AG04449 (cell line): ENCODE measurements around the gene NCAM1.

ENCODE experiments used
- CTCF ChIA-PET: fragments of 350-600 bp; formaldehyde crosslinking; extraction: SDS; loops from one replicate; lab custom pipeline; 2021; ENCODE audit warnings: antibody characterized with exemption; lab: Yijun Ruan, JAX
- POLR2A ChIA-PET: fragments of 400-600, 350-600 bp; formaldehyde crosslinking; extraction: SDS; loops from one replicate; lab custom pipeline; 2020; ENCODE audit warnings: antibody characterized with exemption, inconsistent platforms; lab: Yijun Ruan, JAX
- DNase-seq: peaks from one replicate; pipeline ENCODE4 v3.0.0-alpha.2; 2010; ENCODE audit warnings: low read depth, low spot score
- H3K4me3 ChIP-seq: 2 replicates; pipeline ENCODE4 v1.5.1; 2011; ENCODE audit warnings: low read depth, mild to moderate bottlenecking, control low read depth, low read length
- TF ChIP-seq, protein P1 (sequence below): IDR thresholded peaks from one replicate; pipeline ENCODE4 v1.5.1; 2011; ENCODE audit warnings: mild to moderate bottlenecking, moderate library complexity, low read length, control low read depth, inconsistent platforms; ENCODE audit not compliant: insufficient read depth; ENCODE audit errors: missing control alignments

NCAM1 gene

DNA sequence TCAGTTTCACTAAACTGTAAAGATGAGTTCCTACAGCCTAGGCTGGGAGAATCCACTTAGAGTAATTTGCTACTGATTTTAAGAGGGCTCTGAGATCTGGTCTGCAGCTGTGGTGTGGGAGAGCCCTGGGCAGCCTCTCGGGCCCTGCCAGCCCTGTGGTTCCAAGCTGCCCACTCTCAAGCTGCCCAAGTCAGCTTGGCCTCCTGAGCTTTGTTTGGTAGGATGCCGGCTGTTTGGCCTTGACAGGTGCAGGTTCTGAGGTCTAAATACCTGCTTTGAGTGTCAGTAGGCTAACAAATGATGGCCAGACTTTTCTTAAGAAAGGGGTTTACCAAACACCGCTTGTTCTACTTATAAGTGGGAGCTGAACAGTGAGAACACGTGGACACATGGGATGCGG is 219.9 kb downstream of the NCAM1 start:
- DNase-seq: no peak
- TF ChIP-seq, protein P1, sequence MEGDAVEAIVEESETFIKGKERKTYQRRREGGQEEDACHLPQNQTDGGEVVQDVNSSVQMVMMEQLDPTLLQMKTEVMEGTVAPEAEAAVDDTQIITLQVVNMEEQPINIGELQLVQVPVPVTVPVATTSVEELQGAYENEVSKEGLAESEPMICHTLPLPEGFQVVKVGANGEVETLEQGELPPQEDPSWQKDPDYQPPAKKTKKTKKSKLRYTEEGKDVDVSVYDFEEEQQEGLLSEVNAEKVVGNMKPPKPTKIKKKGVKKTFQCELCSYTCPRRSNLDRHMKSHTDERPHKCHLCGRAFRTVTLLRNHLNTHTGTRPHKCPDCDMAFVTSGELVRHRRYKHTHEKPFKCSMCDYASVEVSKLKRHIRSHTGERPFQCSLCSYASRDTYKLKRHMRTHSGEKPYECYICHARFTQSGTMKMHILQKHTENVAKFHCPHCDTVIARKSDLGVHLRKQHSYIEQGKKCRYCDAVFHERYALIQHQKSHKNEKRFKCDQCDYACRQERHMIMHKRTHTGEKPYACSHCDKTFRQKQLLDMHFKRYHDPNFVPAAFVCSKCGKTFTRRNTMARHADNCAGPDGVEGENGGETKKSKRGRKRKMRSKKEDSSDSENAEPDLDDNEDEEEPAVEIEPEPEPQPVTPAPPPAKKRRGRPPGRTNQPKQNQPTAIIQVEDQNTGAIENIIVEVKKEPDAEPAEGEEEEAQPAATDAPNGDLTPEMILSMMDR: no peak
- CTCF ChIA-PET: no interaction called here
- no peak overlapping the region for H3K4me3 ChIP-seq
- POLR2A ChIA-PET: no interaction called here

DNA sequence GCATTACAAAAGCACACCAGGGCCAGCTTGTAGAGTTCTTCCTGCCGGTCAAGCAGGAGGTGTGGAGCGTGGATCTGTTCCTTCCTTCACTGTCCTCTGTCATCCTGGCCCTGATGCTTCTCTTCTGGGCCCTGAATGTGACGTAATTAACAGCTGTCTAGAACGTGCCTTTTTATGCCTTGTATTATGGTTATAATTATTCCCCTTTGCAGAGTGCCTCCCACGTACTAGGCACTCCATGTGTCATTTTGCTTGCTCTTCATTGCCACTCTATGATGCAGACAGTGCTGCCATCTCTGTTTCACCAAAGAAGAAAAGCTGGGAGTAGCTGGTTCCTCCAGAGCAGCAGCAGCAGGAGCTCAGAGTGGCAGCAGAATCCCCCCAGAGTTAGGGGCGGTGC is 221.1 kb downstream of the NCAM1 start:
- POLR2A ChIA-PET: no interaction called here
- no peak overlapping the region for H3K4me3 ChIP-seq
- CTCF ChIA-PET: interaction anchor here (1.1 kb wide), 1 partner anchor 594 kb away, joined by 3 read pairs; no protein-coding TSS in a partner anchor
- TF ChIP-seq, protein P1: no peak
- no peak for DNase-seq

DNA sequence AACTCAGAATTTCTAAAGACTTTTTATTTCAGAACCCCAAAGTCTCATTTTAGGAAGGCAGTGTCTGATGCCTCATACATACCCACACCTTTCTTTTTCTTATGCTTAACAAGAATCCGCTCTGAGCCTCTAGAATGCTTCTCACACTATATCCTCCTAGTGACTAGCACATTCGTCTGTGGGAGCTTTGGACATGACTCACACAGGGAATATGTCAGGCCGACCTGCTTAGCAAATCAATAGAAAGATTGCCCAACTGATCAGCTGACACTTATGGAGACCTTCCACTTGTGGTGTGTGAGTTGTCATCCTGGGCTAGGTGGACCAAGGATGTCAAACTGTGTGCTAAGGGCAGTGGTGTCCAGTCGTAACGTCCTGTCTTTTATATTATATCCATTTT is 223.3 kb downstream of the NCAM1 start:
- TF ChIP-seq, protein P1: no peak
- CTCF ChIA-PET: no interaction called here
- POLR2A ChIA-PET: no interaction called here
- no peak overlapping the region for H3K4me3 ChIP-seq
- DNase-seq: peak; percentile 46

DNA sequence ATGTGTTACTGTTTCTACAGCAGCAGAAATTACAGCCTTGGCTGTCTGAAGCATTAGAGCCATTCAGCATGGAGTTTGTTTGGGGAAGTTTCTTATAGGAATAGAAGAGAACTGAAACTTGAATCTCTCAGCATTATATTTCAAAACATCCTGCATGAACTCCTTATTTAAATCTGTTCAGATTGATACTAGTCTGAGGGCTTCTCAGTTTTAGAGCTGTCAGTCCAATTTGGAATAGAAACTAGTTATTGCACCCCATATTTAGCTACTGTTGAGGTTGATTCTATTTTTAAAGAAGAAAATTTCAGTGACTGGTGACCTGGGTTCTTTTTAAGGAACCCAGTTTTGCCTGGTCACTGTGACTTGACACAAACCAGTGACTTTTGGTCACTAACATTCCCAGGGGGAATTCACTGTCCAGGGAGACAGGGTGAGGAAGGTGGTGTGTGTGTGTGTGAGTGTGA is 227.2 kb downstream of the NCAM1 start:
- H3K4me3 ChIP-seq: no peak overlapping the region
- POLR2A ChIA-PET: no interaction called here
- no peak for DNase-seq
- TF ChIP-seq, protein P1: no peak
- CTCF ChIA-PET: no interaction called here

DNA sequence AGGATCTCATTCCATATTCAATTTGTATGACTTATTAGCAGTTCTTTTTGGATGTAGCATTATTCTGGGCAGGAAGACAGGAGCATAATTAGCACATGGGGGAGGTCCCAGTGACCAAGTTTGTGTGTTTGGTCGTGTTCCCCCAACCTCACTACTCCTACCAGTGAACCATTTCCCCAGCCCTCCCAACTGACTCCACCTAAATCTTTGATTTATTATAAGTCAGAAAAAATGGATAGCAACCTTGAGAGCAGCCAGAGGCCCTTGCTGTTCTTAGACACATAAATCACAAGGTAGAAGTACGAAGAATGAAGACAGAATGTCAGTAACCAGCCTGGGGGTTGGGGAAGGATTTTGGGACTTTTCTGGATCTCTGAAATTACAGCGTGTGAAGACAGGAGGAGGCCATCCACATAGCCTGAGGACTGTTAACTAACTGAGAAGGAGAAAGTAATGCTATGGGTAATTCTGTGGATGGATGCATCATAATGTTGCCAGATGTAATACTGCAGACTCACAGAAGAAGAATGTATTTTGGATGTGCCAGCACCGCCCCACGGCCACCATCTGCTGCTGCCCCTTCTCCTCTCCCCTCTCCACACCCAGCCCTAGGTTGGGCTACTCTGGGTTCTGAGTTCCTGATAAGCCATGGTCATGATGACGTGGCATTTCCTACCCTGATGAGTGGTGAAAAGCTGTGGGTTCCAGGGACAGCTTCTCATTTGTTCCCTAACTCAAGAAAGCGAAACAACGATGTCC is 228.9 kb downstream of the NCAM1 start:
- DNase-seq: no peak
- TF ChIP-seq, protein P1: no peak
- POLR2A ChIA-PET: no interaction called here
- H3K4me3 ChIP-seq: no peak overlapping the region
- CTCF ChIA-PET: no interaction called here

DNA sequence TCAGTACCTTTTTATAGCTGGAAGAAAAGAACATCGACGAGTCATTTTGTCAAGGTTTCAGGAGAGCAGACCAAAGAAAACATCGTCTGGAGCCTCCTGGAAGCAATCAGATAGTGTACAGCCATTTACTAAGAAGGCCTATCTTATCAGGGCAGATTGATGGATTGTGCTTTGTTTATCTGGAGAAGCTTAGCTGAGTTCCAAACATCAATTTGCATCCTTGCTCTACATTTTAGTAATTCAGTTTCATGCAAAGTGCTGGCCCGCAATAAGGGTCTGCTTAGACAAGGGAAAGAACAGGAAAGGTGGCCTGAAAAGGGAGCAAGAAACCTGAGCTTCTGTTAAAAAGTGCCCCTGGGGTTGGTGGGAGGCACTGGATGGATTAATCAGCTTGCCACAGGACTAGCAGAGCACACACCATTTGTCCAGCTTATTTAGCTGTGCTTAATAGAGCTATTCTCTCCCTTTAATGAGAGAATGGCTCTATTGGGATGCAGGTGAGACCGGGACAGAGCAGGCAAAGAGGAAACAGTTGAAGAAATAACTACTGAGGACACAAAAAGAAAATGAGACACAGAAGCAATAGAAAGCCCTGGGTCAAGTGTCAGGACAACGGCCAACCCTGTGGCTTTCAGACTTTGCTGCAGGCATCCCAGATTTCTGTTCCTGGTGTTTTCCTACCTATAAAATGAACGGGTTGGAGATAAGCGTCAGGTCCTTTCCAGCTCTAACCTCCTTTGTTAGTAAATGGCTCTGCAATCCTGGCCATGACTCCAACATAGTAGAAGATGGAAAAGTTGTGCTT is 231.1 kb downstream of the NCAM1 start:
- TF ChIP-seq, protein P1: no peak
- CTCF ChIA-PET: no interaction called here
- POLR2A ChIA-PET: no interaction called here
- no peak for DNase-seq
- H3K4me3 ChIP-seq: no peak overlapping the region
